Amniotic epithelial cell (primary cell): ENCODE data around the gene KCTD18.
A peak's percentile ranks its signal among the peaks of the same experiment; 100 is the strongest.

Experiments used
- DNase-seq: peaks from one replicate; pipeline ENCODE4 v3.0.0-alpha.2; 2010; ENCODE audit warnings: low read depth

The KCTD18 gene

GRCh38 chr2:200486529-200486928 lies 23.3 kb downstream of the KCTD18 start:
- peak; percentile 30 for DNase-seq

- peak; percentile 27 for DNase-seq
Measured at GRCh38 chr2:200484934-200485333, 24.9 kb downstream of the KCTD18 start.

DNA sequence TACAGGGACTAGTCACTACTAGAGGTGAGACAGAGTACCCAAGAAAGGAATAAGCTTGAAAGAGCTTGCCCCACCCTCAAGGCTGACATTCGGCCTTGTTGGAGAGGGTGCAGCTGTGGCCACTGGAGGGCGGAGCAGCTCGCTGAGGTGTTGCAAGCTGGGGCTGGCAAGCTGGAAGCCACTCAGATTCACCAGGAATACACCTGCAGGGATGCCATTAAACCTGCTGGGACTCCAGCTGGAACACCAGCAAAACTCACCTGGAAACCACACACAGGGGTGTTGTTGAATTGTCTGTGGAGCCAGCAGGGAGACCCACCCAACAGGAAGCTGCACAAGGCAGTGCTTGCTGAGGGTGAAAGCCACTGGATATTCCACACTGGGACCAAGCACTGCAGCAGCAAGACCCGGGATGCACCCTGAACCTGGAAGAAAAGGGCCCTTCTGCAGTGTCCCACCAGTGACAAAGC lies 26.1 kb downstream of the KCTD18 start:
- peak; percentile 34 for DNase-seq

DNA sequence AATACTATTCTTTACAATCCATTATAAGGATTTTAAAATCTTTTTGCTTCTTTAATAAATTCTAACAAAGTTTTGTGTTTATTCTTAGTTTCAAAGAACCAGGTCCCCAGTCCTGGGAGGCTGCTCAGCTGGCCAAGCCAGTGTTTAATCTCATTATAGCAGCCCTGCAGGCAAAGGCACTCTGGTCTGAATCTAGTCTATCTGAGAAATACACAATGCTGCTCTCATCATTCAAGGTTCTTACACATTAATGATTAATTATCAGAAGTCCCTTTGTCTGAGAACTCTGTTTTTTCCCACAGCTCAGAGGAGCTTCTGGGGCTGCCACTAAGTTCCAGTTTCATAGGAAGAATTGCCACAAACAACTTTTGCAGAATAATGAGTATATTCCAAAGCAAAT lies 27.7 kb downstream of the KCTD18 start:
- DNase-seq, result no peak

- peak; percentile 90 for DNase-seq
Measured at GRCh38 chr2:200479692-200480265, 30.1 kb downstream of the KCTD18 start.

DNA sequence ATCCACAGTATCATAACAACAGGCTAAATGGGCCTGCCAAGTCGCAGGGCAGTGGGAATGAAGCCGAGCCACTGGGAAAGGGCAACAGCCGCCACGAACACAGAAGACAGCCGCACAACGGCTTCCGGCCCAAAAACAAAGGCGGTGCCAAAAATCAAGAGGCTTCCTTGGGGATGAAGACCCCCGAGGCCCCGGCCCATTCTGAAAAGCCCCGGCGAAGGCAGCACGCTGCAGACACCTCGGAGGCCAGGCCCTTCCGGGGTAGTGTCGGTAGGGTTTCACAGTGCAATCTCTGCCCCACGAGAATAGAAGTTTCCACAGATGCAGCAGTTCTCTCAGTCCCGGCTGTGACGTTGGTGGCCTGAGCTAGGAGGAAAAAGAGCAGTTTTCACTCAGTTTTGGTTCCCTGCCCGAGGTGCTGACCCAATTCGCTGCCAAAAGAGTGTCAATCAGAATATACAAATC lies 32.2 kb downstream of the KCTD18 start:
- no peak for DNase-seq

GRCh38 chr2:200476836-200477235 lies 33.0 kb downstream of the KCTD18 start:
- DNase-seq, result no peak

DNA sequence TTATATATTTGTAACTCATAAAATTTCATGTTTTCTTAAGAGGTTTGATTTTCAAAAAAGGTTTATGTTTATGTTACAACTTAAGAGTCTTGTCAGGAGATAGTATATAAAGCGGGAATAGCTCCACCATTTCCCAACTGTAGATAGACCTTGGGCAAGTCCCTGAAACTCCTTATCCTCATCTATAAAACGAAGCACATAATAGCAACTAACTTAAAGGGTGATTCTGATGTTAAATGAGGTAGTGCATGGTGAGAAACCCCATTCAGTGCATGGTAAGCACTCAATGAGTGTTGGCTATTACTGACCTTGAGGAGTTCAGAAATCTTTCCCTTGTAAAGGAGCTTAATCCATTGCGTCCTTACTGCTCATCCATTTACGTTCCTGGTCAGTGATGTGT lies 34.1 kb downstream of the KCTD18 start:
- DNase-seq, result no peak

GRCh38 chr2:200472853-200473464 lies 36.9 kb downstream of the KCTD18 start:
- DNase-seq, result no peak

DNA sequence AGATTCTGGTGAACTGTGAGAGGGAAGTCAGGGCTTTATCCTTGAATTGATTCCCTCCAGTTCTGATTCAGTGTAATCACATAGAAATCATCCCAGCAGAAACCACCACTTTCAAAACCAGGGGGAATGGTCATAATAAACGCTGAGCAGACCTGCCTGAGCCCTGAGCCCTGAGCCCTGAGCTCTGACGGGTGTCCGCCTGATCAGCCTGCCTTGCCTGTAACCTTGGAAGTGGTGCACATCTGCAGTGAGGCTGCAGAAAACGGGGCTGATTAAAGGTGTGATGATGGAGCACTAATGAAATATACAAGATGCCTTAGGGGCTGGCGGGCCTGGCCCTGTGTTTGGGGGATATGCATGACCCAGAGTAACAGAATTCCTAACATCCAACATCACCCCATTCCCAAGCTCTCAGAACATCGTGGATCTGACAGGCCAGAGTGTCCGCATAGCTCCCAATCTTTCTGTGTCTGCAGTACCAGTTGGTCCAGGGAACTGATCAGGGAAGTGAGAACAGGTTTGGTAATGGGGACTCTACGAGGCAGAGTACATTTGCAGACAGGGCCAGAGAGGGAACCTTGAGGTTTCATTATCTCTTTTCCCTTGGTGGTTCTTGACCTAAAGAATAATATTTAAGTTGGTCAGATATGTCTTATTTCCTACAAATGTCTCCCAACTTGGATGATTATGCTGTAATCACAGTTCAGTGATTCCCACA lies 37.8 kb downstream of the KCTD18 start:
- DNase-seq, result no peak

- DNase-seq, result no peak
Measured at GRCh38 chr2:200471324-200471848, 38.5 kb downstream of the KCTD18 start.

GRCh38 chr2:200470230-200470629 lies 39.6 kb downstream of the KCTD18 start:
- DNase-seq, result no peak

GRCh38 chr2:200469708-200470211 lies 40.1 kb downstream of the KCTD18 start:
- DNase-seq, result no peak

DNA sequence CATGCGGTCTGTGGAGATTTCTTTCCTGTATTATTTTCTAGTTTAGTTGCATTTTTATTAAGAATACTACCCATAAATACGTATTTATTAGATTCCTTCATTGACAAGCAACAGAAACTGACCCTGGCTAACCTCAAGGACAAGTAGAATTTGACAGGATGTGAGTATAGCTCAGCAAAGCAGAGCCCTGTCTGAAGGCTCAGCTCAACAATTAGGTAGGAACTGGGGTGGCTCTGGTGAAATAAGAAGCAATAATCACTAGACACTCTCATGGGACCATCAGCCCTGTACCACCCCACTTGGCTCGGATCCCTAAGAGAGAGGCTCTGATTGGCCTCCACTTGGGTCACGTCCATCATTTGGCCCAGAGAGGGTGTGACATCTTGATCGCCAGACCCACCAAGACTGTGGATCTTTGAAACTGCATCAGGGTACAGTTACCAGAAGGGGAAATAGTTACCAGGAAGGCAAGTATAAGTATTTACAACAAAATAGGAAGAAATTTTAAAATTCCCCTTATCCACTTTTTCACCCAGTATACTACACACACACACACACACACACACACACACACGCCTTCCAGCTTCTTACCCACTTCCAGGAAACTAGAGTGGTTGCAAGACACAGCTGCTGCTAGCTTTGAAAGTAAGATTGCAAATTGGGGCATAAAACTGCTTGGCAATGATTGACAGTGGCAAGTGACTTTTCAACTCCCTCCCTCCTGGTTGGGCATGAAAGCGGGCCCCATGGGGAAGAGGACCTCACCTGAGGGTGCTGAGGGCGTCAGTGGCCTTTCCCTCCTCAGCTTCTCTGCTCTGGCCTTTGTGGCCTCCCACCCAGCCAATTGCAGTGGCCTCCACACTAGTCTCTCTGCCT lies 41.8 kb downstream of the KCTD18 start:
- no peak for DNase-seq

DNA sequence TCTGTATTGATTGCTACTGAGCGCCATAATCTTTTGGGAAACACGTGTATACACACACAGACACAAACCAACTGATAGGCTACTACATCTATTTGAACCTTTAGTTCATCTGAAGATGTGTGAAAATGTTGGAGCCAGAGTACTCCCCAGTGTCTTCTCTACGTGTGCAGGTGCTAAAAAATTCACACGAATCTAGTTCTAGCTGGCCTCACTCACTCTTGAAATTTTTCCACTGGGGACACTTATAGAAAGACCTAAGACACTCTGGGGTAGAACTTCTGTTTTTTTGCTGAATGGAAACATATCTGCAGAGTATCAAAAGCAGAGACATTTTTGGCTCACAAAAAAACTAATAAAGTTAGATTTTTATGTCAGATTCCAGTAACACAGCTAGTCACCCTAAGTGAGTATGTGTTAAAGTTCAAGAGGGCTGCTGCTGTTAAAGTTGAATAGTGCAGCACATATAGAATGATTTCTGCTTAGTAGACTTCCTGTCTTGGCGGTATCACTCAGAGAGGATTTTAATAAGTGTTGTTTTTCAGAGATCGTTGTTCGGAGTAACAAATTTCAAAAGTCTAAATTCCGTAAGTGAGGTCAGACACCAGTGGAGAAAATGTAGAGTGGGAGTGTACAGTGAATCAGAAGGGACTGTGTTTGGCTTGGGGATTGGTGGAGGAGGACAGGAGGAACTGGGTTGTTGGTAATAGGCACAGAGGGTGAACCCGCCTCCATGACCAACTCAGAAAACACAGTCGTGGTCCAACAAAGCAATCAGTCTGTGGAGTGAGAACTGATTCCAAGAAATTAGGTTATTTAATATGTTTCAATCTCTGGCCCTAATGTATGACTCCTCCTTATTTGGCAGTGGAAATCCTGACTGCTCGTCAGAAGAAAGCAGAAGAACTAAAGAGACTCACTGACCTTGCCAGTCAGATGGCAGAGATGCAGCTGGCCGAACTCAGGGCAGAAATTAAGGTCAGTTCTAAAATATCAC lies 43.1 kb downstream of the KCTD18 start:
- peak; percentile 85 for DNase-seq

GRCh38 chr2:200463452-200463851 lies 46.4 kb downstream of the KCTD18 start:
- no peak for DNase-seq

- DNase-seq, result no peak
Measured at GRCh38 chr2:200461846-200462710, 47.8 kb downstream of the KCTD18 start.

- no peak for DNase-seq
Measured at GRCh38 chr2:200459101-200459500, 50.8 kb downstream of the KCTD18 start.

DNA sequence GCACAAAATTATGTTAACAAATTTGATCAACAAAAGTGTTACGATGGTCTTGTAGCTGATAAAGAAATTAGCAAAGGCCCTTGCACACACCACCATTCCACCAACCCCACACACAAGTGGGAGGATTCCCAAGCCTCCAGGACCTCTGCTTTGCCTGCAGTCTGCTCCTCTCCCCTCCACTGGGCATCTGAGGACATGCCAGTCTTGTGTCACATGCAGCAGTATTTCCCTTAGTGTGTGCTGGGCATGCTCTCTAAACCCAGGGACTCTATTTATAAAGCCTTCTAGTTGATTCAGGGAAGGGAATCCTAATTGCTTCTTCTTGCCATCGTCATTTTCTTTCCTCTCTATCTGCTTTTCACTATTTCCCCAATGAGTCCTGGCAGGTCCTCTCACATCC lies 53.3 kb downstream of the KCTD18 start:
- no peak for DNase-seq
